GM21529 (cell line): ENCODE measurements around the gene OPRM1.
"Not testable (repeated sequence)": the region's sequence is repeated elsewhere in the genome, so short reads cannot be mapped to it uniquely, and the experiment has no call there.

ENCODE experiments used
- ATAC-seq: cut with Tn5 transposase; IDR thresholded peaks from one replicate; pipeline ENCODE4 v1.9.1; 2021; ENCODE audit not compliant: unreplicated experiment

Gene OPRM1

DNA sequence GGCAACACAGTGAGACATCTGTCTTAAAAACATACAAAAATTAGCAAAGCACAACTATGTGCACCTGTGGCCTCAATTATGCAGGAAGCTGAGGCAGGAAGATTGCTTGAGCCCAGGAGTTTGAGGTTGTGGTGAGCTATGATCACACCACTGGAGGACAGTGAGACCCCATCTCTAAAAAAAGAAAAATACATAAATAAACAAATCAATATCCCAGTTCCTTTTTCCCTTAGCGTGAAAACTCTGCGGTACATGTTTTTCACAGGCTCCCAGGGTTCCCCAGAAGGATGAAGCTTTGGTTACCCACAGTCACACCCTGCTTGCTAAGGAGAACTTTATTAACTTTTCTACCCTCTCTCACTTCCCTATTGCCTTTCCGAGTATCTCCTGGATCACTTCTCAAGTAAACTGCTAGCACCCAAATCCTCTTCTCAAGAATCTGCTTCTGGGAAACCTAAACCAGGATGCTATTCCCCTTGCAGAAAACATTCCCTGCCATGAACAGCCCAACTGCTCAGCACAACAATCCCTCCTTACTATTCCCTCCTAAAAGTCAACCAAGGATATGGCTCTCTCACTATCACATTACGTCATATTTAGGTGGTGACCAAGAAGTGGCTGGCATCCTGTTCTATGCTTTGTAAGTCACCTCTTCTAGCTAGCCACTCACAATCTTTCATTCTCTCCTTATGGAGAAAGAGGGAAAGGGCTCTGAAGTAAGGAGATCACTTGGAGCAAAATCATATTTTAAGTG is 195.2 kb downstream of the OPRM1 start:
- peak; percentile 61 for ATAC-seq

DNA sequence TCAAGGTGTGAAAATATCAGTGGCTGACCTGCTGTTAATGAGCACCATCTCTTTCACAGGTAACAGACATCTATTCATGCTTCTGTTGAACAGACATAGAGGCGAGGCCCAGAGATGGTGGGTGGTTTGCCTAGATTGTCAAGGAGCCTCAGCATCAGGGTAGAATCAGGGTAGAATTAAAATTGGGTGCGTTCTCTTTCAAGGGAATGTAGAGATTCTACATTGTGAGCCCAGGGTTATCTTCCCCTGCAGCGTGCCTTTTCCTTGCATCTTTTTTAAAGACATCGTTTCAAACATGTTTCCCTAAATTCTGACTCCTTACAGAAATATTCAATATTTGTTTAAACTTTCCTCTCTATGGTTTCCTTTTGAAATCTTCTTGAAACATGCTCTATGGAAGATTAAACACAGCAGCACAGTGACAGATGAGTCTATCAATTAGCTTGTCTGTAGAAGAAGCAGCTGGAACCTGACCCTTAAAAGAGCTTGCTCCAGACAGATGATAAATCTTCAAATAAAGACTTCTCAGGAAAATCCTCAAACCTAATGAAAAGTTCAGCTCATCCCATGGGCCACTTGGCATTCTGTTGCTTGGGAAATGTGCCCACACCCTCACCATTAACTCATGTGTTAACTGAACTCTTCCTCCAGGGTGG is 197.7 kb downstream of the OPRM1 start:
- no peak for ATAC-seq

GRCh38 chr6:154238831-154239230 is 199.8 kb downstream of the OPRM1 start:
- ATAC-seq: no peak

GRCh38 chr6:154239392-154239791 is 200.4 kb downstream of the OPRM1 start:
- no peak for ATAC-seq

GRCh38 chr6:154241061-154241460 is 202.0 kb downstream of the OPRM1 start:
- ATAC-seq: not testable (repeated sequence)

DNA sequence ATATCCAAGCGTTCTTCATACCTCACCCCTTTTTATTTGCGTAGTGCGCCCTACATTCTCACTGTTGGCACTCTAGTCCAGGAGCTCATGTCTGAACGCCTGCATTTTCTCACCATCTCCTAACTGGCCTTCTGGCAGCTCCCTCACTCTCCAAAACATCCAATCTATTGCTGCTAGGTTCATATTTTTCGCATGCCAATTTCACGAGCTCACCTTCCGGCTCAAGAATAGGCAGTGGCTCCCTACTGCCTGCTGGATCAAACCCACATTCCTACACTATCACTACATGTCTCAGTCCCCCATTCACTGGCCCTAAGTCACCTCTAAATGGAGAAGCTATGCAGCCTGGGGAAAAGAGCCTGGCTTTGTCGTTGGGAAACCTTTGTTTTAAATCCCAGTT is 202.5 kb downstream of the OPRM1 start:
- ATAC-seq: no peak

DNA sequence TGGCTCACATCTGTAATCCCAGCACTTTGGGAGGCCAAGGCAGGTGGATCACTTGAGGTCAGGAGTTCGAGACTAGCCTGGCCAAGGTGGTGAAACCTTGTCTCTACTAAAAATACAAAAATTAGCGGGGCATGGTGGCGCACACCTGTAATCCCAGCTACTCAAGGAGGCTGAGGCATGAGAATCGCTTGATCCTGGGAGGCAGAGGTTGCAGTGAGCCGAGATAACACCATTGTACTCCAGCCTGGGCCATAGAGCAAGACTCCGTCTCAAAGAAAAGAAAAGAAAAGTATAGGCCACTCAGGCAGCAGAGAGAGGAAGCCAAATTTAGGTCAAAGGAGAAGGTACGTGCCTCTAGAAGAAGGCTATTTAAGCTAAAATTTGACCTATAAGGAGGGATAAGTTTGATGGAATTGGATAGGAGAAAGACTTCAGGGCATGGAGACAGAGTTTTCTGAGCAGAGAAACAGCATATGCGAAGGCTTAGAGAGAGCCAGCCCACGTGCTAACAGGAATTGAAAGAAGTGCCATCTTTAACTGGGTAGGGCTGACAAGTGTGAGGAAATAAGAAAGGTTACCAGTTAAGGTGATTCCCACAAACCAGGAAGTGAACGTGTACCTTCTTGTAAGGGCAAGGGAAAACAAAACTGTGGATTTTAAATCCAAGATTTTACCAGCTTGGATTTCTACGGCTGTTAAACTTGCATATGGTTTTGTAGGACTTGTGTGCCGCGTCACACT is 203.7 kb downstream of the OPRM1 start:
- no peak for ATAC-seq

GRCh38 chr6:154243793-154244750 is 205.0 kb downstream of the OPRM1 start:
- ATAC-seq: no peak

GRCh38 chr6:154245506-154245905 is 206.5 kb downstream of the OPRM1 start:
- ATAC-seq: no peak

- no peak for ATAC-seq
Measured at GRCh38 chr6:154246723-154247118, 207.7 kb downstream of the OPRM1 start.

- ATAC-seq: peak; percentile 39
Measured at GRCh38 chr6:154247119-154247861, 208.2 kb downstream of the OPRM1 start.

GRCh38 chr6:154249499-154250298 is 210.7 kb downstream of the OPRM1 start:
- peak; percentile 73 for ATAC-seq

DNA sequence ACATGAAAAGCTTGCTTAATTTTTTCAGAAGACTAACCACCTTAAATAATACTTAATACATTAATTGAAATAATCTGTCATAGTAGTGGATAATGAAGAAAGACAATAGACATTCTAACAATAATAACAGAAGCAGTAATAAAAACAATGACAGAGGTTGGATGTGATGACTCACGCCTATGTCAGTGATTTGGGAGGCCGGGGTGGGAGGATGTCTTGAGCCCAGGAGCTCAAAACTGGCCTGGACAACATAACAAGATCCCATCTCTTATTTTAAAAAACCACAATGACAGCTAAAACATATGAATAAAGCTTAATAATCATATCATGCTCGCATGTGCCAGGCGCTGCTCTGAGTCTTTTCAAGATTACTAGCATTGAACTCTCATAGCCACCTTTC is 212.1 kb downstream of the OPRM1 start:
- no peak for ATAC-seq

DNA sequence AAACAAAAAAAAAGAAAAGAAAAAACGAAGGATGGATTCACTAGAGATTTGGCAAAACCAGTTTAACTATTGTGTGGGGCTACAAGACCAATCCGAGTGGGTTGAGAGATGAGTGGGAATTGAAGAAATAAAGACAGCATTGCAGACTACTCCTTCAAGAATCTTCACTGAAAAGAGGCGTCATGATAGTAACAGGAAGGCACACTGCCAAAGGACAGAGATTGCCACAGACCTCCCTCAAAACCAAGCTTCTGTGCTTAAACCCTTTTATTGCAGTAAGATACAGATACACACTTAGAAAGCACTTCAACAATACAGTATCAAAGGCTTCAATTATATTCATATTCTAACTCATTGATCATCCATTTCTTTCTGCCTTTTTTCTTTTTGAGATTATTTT is 213.6 kb downstream of the OPRM1 start:
- no peak for ATAC-seq

GRCh38 chr6:154257067-154257466 is 218.0 kb downstream of the OPRM1 start:
- no peak for ATAC-seq

DNA sequence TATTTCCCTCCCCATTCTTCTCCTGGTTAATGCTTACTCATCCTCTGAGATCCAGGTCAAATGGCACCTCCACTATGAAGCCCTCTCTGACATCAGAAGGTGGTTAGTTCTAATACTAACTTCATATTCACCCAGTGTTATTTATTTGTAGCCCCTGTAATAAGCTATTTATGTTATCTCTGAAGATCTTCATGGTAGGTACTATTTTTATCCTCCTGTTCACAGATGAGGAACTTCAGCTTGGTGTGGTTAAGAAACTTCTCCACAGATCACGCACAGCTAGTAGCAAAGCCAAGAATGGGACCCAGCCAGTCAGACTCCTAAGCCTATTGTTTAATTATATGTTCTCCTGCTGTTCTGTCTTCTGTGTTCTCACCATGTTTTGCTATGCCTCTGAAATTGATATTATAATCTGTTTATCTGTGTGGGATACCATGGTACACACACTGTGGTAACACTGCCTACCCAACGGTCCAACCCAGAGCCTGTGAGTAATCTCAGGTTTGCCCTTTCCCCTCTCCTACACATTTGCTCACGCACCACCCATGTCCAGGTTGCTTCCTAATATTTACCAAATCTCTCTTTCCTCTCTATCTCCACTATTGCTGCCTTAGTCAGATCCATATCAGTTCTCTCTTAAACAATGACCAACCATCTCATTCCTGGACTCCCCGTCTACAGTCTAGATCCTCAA is 219.2 kb downstream of the OPRM1 start:
- peak; percentile 84 for ATAC-seq

- ATAC-seq: peak; percentile 28
Measured at GRCh38 chr6:154261688-154262397, 222.8 kb downstream of the OPRM1 start.

GRCh38 chr6:154266560-154267099 is 227.6 kb downstream of the OPRM1 start:
- ATAC-seq: no peak
